ENCODE results near the gene CCNA1. TPM values are rescaled to one million over a fixed set of nuclear protein-coding genes. Genes with fewer than 3 reads are reported as not detected.

CCNA1 gene
- total and polyA plus RNA-seq, 10 of the 15 experiments (the other 5 are each of a cell fraction or from before 2014, with no cell fraction given), result 0.38 to 6.0 (median 1.1) TPM

DNA sequence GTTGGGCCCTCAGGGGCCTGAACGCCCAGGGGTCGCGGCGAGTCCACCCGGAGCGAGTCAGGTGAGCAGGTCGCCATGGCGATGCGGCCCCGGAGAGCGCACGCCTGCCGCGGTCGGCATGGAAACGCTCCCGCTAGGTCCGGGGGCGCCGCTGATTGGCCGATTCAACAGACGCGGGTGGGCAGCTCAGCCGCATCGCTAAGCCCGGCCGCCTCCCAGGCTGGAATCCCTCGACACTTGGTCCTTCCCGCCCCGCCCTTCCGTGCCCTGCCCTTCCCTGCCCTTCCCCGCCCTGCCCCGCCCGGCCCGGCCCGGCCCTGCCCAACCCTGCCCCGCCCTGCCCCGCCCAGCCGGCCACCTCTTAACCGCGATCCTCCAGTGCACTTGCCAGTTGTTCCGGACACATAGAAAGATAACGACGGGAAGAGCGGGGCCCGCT, at the start of gene CCNA1 (continued):
- TF ChIP-seq, protein P1, sequence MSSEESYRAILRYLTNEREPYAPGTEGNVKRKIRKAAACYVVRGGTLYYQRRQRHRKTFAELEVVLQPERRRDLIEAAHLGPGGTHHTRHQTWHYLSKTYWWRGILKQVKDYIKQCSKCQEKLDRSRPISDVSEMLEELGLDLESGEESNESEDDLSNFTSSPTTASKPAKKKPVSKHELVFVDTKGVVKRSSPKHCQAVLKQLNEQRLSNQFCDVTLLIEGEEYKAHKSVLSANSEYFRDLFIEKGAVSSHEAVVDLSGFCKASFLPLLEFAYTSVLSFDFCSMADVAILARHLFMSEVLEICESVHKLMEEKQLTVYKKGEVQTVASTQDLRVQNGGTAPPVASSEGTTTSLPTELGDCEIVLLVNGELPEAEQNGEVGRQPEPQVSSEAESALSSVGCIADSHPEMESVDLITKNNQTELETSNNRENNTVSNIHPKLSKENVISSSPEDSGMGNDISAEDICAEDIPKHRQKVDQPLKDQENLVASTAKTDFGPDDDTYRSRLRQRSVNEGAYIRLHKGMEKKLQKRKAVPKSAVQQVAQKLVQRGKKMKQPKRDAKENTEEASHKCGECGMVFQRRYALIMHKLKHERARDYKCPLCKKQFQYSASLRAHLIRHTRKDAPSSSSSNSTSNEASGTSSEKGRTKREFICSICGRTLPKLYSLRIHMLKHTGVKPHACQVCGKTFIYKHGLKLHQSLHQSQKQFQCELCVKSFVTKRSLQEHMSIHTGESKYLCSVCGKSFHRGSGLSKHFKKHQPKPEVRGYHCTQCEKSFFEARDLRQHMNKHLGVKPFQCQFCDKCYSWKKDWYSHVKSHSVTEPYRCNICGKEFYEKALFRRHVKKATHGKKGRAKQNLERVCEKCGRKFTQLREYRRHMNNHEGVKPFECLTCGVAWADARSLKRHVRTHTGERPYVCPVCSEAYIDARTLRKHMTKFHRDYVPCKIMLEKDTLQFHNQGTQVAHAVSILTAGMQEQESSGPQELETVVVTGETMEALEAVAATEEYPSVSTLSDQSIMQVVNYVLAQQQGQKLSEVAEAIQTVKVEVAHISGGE (CRISPR knock-in tag; IDR thresholded peaks at IDR 0.05), result no peak
- TF ChIP-seq SRF (IDR thresholded peaks at IDR 0.05; ENCODE audit: low read depth in 2 of 2, low read length in 2 of 2), result no peak
- TF ChIP-seq, protein P2, sequence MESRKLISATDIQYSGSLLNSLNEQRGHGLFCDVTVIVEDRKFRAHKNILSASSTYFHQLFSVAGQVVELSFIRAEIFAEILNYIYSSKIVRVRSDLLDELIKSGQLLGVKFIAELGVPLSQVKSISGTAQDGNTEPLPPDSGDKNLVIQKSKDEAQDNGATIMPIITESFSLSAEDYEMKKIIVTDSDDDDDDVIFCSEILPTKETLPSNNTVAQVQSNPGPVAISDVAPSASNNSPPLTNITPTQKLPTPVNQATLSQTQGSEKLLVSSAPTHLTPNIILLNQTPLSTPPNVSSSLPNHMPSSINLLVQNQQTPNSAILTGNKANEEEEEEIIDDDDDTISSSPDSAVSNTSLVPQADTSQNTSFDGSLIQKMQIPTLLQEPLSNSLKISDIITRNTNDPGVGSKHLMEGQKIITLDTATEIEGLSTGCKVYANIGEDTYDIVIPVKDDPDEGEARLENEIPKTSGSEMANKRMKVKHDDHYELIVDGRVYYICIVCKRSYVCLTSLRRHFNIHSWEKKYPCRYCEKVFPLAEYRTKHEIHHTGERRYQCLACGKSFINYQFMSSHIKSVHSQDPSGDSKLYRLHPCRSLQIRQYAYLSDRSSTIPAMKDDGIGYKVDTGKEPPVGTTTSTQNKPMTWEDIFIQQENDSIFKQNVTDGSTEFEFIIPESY (IDR thresholded peaks at IDR 0.05), result no peak
- TF ChIP-seq HCFC1 (IDR thresholded peaks at IDR 0.05; ENCODE audit: low read length), result no peak
- no peak for TF ChIP-seq FOS (IDR thresholded peaks at IDR 0.05; ENCODE audit: borderline replicate concordance, extremely low read depth, insufficient read length)
- no peak for TF ChIP-seq ZNF622 (IDR thresholded peaks at IDR 0.05)
- TF ChIP-seq EZH2 (IDR thresholded peaks at IDR 0.05; ENCODE audit: borderline replicate concordance, control insufficient read depth, low read depth, low read length), result no peak
- TF ChIP-seq GATAD2B (conservative IDR thresholded peaks at IDR 0.05; ENCODE audit: low read depth), result 0 out of 2 replicates have a peak, but pooled peaks have one; percentile 25
- TF ChIP-seq SIN3A (IDR thresholded peaks at IDR 0.05; ENCODE audit: low read depth, low read length), result no peak
- no peak for TF ChIP-seq HDAC2 (IDR thresholded peaks at IDR 0.05)
- TF ChIP-seq TCF7 (IDR thresholded peaks at IDR 0.05; ENCODE audit: borderline replicate concordance), result no peak
- no peak for TF ChIP-seq ZSCAN29 (IDR thresholded peaks at IDR 0.05)
- 0 out of 2 replicates have a peak, but pooled peaks have one; percentile 36 for TF ChIP-seq NFYB (IDR thresholded peaks at IDR 0.05; ENCODE audit: insufficient read depth, low read depth, low read length)
- TF ChIP-seq BMI1 (IDR thresholded peaks at IDR 0.05; ENCODE audit: borderline replicate concordance), result peak; percentile 66

All from GM12878 (cell line).